ENCODE results near the gene FOXI1.

Gene FOXI1

GRCh38 chr5:170154297-170154696 is 48.6 kb downstream of the FOXI1 start:
- DNase-seq = no peak

GRCh38 chr5:170154744-170155143 is 49.0 kb downstream of the FOXI1 start:
- DNase-seq = no peak

- no peak for DNase-seq
Observed at GRCh38 chr5:170155771-170156170, 50.1 kb downstream of the FOXI1 start.

- DNase-seq = no peak
Observed at GRCh38 chr5:170159101-170159698, 53.5 kb downstream of the FOXI1 start.
